Keratinocyte (primary cell): ENCODE measurements around the gene LOC128125822.

Experiments
- DNase-seq: peaks from one replicate; pipeline ENCODE4 v3.0.0-alpha.2; 2011; ENCODE audit warnings: low read depth, missing footprints, low spot score
- FAIRE-seq: peaks from 2 replicates; lab custom pipeline; 2011; peaks lifted over from hg19 to GRCh38; lab: Jason Lieb, UNC
- H2AFZ ChIP-seq: 2 replicates; pipeline ENCODE4 v1.6.0; 2012; ENCODE audit warnings: low read length, control low read depth, inconsistent platforms; ENCODE audit not compliant: control insufficient read depth
- H3K27ac ChIP-seq: 2 replicates; pipeline ENCODE4 v1.5.1; 2011; ENCODE audit warnings: low read length; ENCODE audit not compliant: control insufficient read depth, insufficient read depth
- H3K27me3 ChIP-seq: 3 replicates; pipeline ENCODE4 v1.6.0; 2011; ENCODE audit warnings: low read length; ENCODE audit not compliant: control insufficient read depth, insufficient read depth; ENCODE audit errors: extremely low read depth
- H3K36me3 ChIP-seq, 2 experiments: 2 replicates in 1 of 2; 3 replicates in 1 of 2; pipeline ENCODE4 v1.5.1; 2011; ENCODE audit warnings: low read length in 2 of 2, mild to moderate bottlenecking in 1 of 2; ENCODE audit not compliant: control insufficient read depth in 2 of 2, insufficient read depth in 2 of 2; ENCODE audit errors: extremely low read depth in 1 of 2
- H3K4me1 ChIP-seq: 3 replicates; pipeline ENCODE4 v1.5.1; 2011; ENCODE audit warnings: low read length; ENCODE audit not compliant: control insufficient read depth, insufficient read depth; ENCODE audit errors: extremely low read depth
- H3K4me2 ChIP-seq: 3 replicates; pipeline ENCODE4 v1.6.0; 2011; ENCODE audit warnings: low read depth, low read length; ENCODE audit not compliant: control insufficient read depth, insufficient read depth; ENCODE audit errors: extremely low read depth
- H3K4me3 ChIP-seq, 3 experiments: fragments of 200-600 bp in 1 of 3; sonication (generic) in 1 of 3; 2 replicates in 2 of 3; 3 replicates in 1 of 3; pipeline ENCODE4 v1.5.1; 2011 to 2016; ENCODE audit warnings: low read length in 3 of 3, mild to moderate bottlenecking in 3 of 3, control low read depth in 2 of 3, inconsistent platforms in 1 of 3, low read depth in 1 of 3, mixed read lengths in 1 of 3, mixed run types in 1 of 3, moderate library complexity in 1 of 3; ENCODE audit not compliant: control insufficient read depth in 2 of 3, insufficient read depth in 2 of 3; ENCODE audit errors: extremely low read depth in 1 of 3
- H3K79me2 ChIP-seq: 2 replicates; pipeline ENCODE4 v1.6.0; 2012; ENCODE audit warnings: low read length; ENCODE audit not compliant: control insufficient read depth, insufficient read depth
- H3K9ac ChIP-seq: 3 replicates; pipeline ENCODE4 v1.6.0; 2011; ENCODE audit warnings: low read length; ENCODE audit not compliant: control insufficient read depth, insufficient read depth; ENCODE audit errors: extremely low read depth
- H3K9me1 ChIP-seq: 3 replicates; pipeline ENCODE4 v1.6.0; 2011; ENCODE audit warnings: low read length; ENCODE audit not compliant: control insufficient read depth, insufficient read depth; ENCODE audit errors: extremely low read depth
- H3K9me3 ChIP-seq: 2 replicates; pipeline ENCODE4 v1.5.1; 2012; ENCODE audit warnings: low read depth, low read length; ENCODE audit not compliant: control insufficient read depth
- H4K20me1 ChIP-seq: 3 replicates; pipeline ENCODE4 v1.6.0; 2011; ENCODE audit warnings: low read length; ENCODE audit not compliant: control insufficient read depth, insufficient read depth; ENCODE audit errors: extremely low read depth
- EZH2 ChIP-seq: IDR thresholded peaks from one replicate; pipeline ENCODE4 v1.6.1; 2012; ENCODE audit warnings: inconsistent platforms, mild to moderate bottlenecking, low read length, moderate library complexity
- dilution Hi-C: fragments of 300-500 bp; cut with MboI; formaldehyde crosslinking; loops from one replicate; pipeline ENCODE4 v1.7.0; 2020; ENCODE audit warnings: low sequenced_read_pairs; ENCODE audit not compliant: extremely low pct_ligation_motif_present
- TF ChIP-seq, protein P1 (sequence below), 3 experiments: IDR thresholded peaks in 1 of 3; conservative IDR thresholded peaks in 1 of 3; optimal IDR thresholded peaks in 1 of 3; 2 replicates in 2 of 3; 3 replicates in 1 of 3; pipeline versions ENCODE3 to v1.5.1; 2011; ENCODE audit warnings: low read length in 3 of 3, mild to moderate bottlenecking in 3 of 3, moderate library complexity in 2 of 3, control low read depth in 1 of 3, inconsistent platforms in 1 of 3; ENCODE audit not compliant: insufficient read depth in 2 of 3; ENCODE audit errors: extremely low read depth in 1 of 3

The LOC128125822 gene

GRCh38 chr6:63558278-63558677 lies 14.0 kb upstream of the LOC128125822 start:
- Histone ChIP-seq H3K27ac (no peak overlapping the region), H3K4me1 (peaks cover 26% of the 10 kb centered on the region), H3K9ac (no peak overlapping the region), H3K27me3 (no peaks in the 10 kb centered on the region), H3K9me3 (no peaks in the 10 kb centered on the region), H2AFZ (no peak overlapping the region), H3K36me3 (no peaks in the 10 kb centered on the region), H4K20me1 (no peaks in the 10 kb centered on the region), H3K4me3 (no peak overlapping the region), H3K9me1 (no peaks in the 10 kb centered on the region), H3K79me2 (no peaks in the 10 kb centered on the region), H3K4me2 (no peak overlapping the region)
- dilution Hi-C loops, result no loop called here
- FAIRE-seq (no peak), DNase-seq (no peak)
- no peak for TF ChIP-seq EZH2
- TF ChIP-seq, protein P1, sequence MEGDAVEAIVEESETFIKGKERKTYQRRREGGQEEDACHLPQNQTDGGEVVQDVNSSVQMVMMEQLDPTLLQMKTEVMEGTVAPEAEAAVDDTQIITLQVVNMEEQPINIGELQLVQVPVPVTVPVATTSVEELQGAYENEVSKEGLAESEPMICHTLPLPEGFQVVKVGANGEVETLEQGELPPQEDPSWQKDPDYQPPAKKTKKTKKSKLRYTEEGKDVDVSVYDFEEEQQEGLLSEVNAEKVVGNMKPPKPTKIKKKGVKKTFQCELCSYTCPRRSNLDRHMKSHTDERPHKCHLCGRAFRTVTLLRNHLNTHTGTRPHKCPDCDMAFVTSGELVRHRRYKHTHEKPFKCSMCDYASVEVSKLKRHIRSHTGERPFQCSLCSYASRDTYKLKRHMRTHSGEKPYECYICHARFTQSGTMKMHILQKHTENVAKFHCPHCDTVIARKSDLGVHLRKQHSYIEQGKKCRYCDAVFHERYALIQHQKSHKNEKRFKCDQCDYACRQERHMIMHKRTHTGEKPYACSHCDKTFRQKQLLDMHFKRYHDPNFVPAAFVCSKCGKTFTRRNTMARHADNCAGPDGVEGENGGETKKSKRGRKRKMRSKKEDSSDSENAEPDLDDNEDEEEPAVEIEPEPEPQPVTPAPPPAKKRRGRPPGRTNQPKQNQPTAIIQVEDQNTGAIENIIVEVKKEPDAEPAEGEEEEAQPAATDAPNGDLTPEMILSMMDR (optimal IDR thresholded peaks at IDR 0.05 in 1 of 3, IDR thresholded peaks at IDR 0.05 in 1 of 3, conservative IDR thresholded peaks at IDR 0.05 in 1 of 3; ENCODE audit: extremely low read depth in 1 of 3, insufficient read depth in 2 of 3, low read length in 3 of 3), result no peak

- Histone ChIP-seq H3K4me3 (no peak overlapping the region), H3K79me2 (no peaks in the 10 kb centered on the region), H3K4me2 (no peak overlapping the region), H3K9me3 (no peaks in the 10 kb centered on the region), H3K36me3 (no peaks in the 10 kb centered on the region), H3K9ac (no peak overlapping the region), H2AFZ (no peak overlapping the region), H3K27me3 (no peaks in the 10 kb centered on the region), H4K20me1 (no peaks in the 10 kb centered on the region), H3K9me1 (no peaks in the 10 kb centered on the region), H3K27ac (no peak overlapping the region), H3K4me1 (peaks cover 16% of the 10 kb centered on the region)
- FAIRE-seq (no peak), DNase-seq (no peak)
- dilution Hi-C loops, result no loop called here
- TF ChIP-seq EZH2, result no peak
- TF ChIP-seq, protein P1 (optimal IDR thresholded peaks at IDR 0.05 in 1 of 3, IDR thresholded peaks at IDR 0.05 in 1 of 3, conservative IDR thresholded peaks at IDR 0.05 in 1 of 3; ENCODE audit: extremely low read depth in 1 of 3, insufficient read depth in 2 of 3, low read length in 3 of 3), result no peak
Measured at GRCh38 chr6:63560801-63561287, 11.4 kb upstream of the LOC128125822 start.
